HEK293 (cell line): ENCODE measurements around the gene CFAP90.

ENCODE experiments used
- CTCF ChIA-PET: fragments of 350-600 bp; formaldehyde crosslinking; extraction: SDS; loops from one replicate; lab custom pipeline; 2021; ENCODE audit warnings: antibody characterized with exemption; lab: Yijun Ruan, JAX
- POLR2A ChIA-PET: fragments of 300-600 bp; formaldehyde crosslinking; extraction: SDS; loops from one replicate; lab custom pipeline; 2020; ENCODE audit warnings: antibody characterized with exemption, inconsistent platforms; lab: Yijun Ruan, JAX
- H3K27ac ChIP-seq: fragments of 200-500 bp; sonication (Bioruptor generic); 2 replicates; pipeline ENCODE4 v1.5.1; 2014; ENCODE audit warnings: low read depth, low read length, control low read depth, inconsistent platforms; ENCODE audit errors: extremely low read depth
- H3K36me3 ChIP-seq, 2 experiments: fragments of 200-500 bp in 1 of 2; sonication (Bioruptor generic) in 1 of 2; 1 replicate in 1 of 2; 2 replicates in 1 of 2; pipeline ENCODE4 v1.5.1; 2014 to 2017; ENCODE audit warnings: inconsistent platforms in 2 of 2, low read length in 2 of 2; ENCODE audit not compliant: control insufficient read depth in 2 of 2, insufficient read depth in 1 of 2
- H3K4me1 ChIP-seq: fragments of 200-500 bp; sonication (Bioruptor generic); 2 replicates; pipeline ENCODE4 v1.5.1; 2014; ENCODE audit warnings: mild to moderate bottlenecking, low read length, inconsistent platforms; ENCODE audit not compliant: control insufficient read depth, insufficient read depth
- H3K4me3 ChIP-seq: 2 replicates; pipeline ENCODE4 v1.5.1; 2011; ENCODE audit warnings: low read depth, mild to moderate bottlenecking, control low read depth, low read length, moderate library complexity
- H3K9me3 ChIP-seq: fragments of 200-500 bp; sonication (Bioruptor generic); 2 replicates; pipeline ENCODE4 v1.5.1; 2014; ENCODE audit warnings: low read depth, low read length, inconsistent platforms; ENCODE audit not compliant: control insufficient read depth, insufficient read depth
- CTCF ChIP-seq: fragments of 450-650 bp; formaldehyde crosslinking; IDR thresholded peaks from 2 replicates; pipeline ENCODE4 v1.5.1; 2016; ENCODE audit warnings: missing biosample characterization, missing genetic modification characterization
- GLIS2 ChIP-seq: fragments of 450-650 bp; formaldehyde crosslinking; IDR thresholded peaks from 2 replicates; pipeline ENCODE4 v1.5.1; 2016; ENCODE audit warnings: missing biosample characterization, missing genetic modification characterization
- KLF1 ChIP-seq: fragments of 450-650 bp; formaldehyde crosslinking; IDR thresholded peaks from 2 replicates; pipeline ENCODE4 v1.5.1; 2016; ENCODE audit warnings: missing biosample characterization, missing genetic modification characterization
- OSR2 ChIP-seq: fragments of 450-650 bp; formaldehyde crosslinking; IDR thresholded peaks from 2 replicates; pipeline ENCODE4 v1.5.1; 2016; ENCODE audit warnings: missing biosample characterization, missing genetic modification characterization
- OVOL3 ChIP-seq: fragments of 450-650 bp; formaldehyde crosslinking; IDR thresholded peaks from 2 replicates; pipeline ENCODE4 v1.5.1; 2016; ENCODE audit warnings: missing biosample characterization, missing genetic modification characterization
- PRDM6 ChIP-seq: fragments of 450-650 bp; formaldehyde crosslinking; IDR thresholded peaks from 2 replicates; pipeline ENCODE4 v1.5.1; 2017; ENCODE audit warnings: missing biosample characterization, missing genetic modification characterization
- SCRT2 ChIP-seq: fragments of 450-650 bp; formaldehyde crosslinking; IDR thresholded peaks from 2 replicates; pipeline ENCODE4 v1.5.1; 2016; ENCODE audit warnings: missing biosample characterization, missing genetic modification characterization
- SP7 ChIP-seq: fragments of 450-650 bp; formaldehyde crosslinking; IDR thresholded peaks from 2 replicates; pipeline ENCODE4 v1.5.1; 2016; ENCODE audit warnings: missing biosample characterization, missing genetic modification characterization
- WT1 ChIP-seq: fragments of 450-650 bp; formaldehyde crosslinking; IDR thresholded peaks from 2 replicates; pipeline ENCODE4 v1.5.1; 2016; ENCODE audit warnings: missing biosample characterization, missing genetic modification characterization
- ZBTB1 ChIP-seq: fragments of 450-650 bp; formaldehyde crosslinking; IDR thresholded peaks from 2 replicates; pipeline ENCODE4 v1.5.1; 2016; ENCODE audit warnings: missing biosample characterization, missing genetic modification characterization
- ZBTB11 ChIP-seq: fragments of 450-650 bp; formaldehyde crosslinking; conservative IDR thresholded peaks from 2 replicates; pipeline ENCODE4 v1.5.1; 2016; ENCODE audit warnings: low read depth, missing biosample characterization, missing genetic modification characterization
- ZBTB48 ChIP-seq: fragments of 450-650 bp; formaldehyde crosslinking; IDR thresholded peaks from 2 replicates; pipeline ENCODE4 v1.5.1; 2016; ENCODE audit warnings: missing biosample characterization, missing genetic modification characterization
- ZBTB7A ChIP-seq: fragments of 450-650 bp; formaldehyde crosslinking; IDR thresholded peaks from 2 replicates; pipeline ENCODE4 v1.5.1; 2016; ENCODE audit warnings: low read depth, missing biosample characterization, missing genetic modification characterization
- ZEB2 ChIP-seq: fragments of 450-650 bp; formaldehyde crosslinking; IDR thresholded peaks from 2 replicates; pipeline ENCODE4 v1.5.1; 2016; ENCODE audit warnings: missing biosample characterization, missing genetic modification characterization
- ZNF114 ChIP-seq: fragments of 450-650 bp; formaldehyde crosslinking; IDR thresholded peaks from 2 replicates; pipeline ENCODE4 v1.5.0; 2017; ENCODE audit warnings: missing biosample characterization, missing genetic modification characterization
- ZNF16 ChIP-seq: fragments of 450-650 bp; formaldehyde crosslinking; IDR thresholded peaks from 2 replicates; pipeline ENCODE4 v1.5.1; 2016; ENCODE audit warnings: low read depth, missing biosample characterization, missing genetic modification characterization
- ZNF202 ChIP-seq: fragments of 450-650 bp; formaldehyde crosslinking; IDR thresholded peaks from 2 replicates; pipeline ENCODE4 v1.5.1; 2016; ENCODE audit warnings: missing biosample characterization, missing genetic modification characterization, borderline replicate concordance
- ZNF221 ChIP-seq: fragments of 450-650 bp; formaldehyde crosslinking; IDR thresholded peaks from 2 replicates; pipeline ENCODE4 v1.5.1; 2017; ENCODE audit warnings: missing biosample characterization, missing genetic modification characterization, borderline replicate concordance
- ZNF292 ChIP-seq: fragments of 450-650 bp; formaldehyde crosslinking; IDR thresholded peaks from 2 replicates; pipeline ENCODE4 v1.5.1; 2016; ENCODE audit warnings: low read depth, missing biosample characterization, missing genetic modification characterization, borderline replicate concordance
- ZNF416 ChIP-seq: fragments of 450-650 bp; formaldehyde crosslinking; IDR thresholded peaks from 2 replicates; pipeline ENCODE4 v1.5.1; 2016; ENCODE audit warnings: missing biosample characterization, missing genetic modification characterization
- ZNF473 ChIP-seq: fragments of 450-650 bp; formaldehyde crosslinking; IDR thresholded peaks from 2 replicates; pipeline ENCODE4 v1.5.1; 2017; ENCODE audit warnings: missing biosample characterization, missing genetic modification characterization
- ZNF544 ChIP-seq: fragments of 450-650 bp; formaldehyde crosslinking; IDR thresholded peaks from 2 replicates; pipeline ENCODE4 v1.5.0; 2017; ENCODE audit warnings: missing biosample characterization, missing genetic modification characterization
- ZNF621 ChIP-seq: fragments of 450-650 bp; formaldehyde crosslinking; IDR thresholded peaks from 2 replicates; pipeline ENCODE4 v1.5.1; 2017; ENCODE audit warnings: missing biosample characterization, missing genetic modification characterization
- ZNF629 ChIP-seq: fragments of 450-650 bp; formaldehyde crosslinking; IDR thresholded peaks from 2 replicates; pipeline ENCODE4 v1.5.1; 2017; ENCODE audit warnings: missing biosample characterization, missing genetic modification characterization
- ZNF660 ChIP-seq: fragments of 450-650 bp; IDR thresholded peaks from 2 replicates; pipeline ENCODE4 v1.5.1; 2018; ENCODE audit warnings: missing biosample characterization, mild to moderate bottlenecking, missing genetic modification characterization
- ZNF704 ChIP-seq: fragments of 450-650 bp; formaldehyde crosslinking; IDR thresholded peaks from 2 replicates; pipeline ENCODE4 v1.5.1; 2016; ENCODE audit warnings: missing biosample characterization, missing genetic modification characterization

The CFAP90 gene

GRCh38 chr5:7849681-7850394 is 1.1 kb downstream of the CFAP90 start:
- CTCF ChIA-PET = interaction anchor here (0.7 to 1.2 kb wide), 4 partner anchors 11 to 957 kb away, joined by 3 to 4 read pairs (median 4); no protein-coding TSS in a partner anchor
- H3K4me1 ChIP-seq = no peaks in the 10 kb centered on the region
- H3K9me3 ChIP-seq = no peaks in the 10 kb centered on the region; the same call in 1 of the 2 replicates
- peak overlapping the region; percentile 27 for H3K4me3 ChIP-seq
- POLR2A ChIA-PET = interaction anchor here (0.7 to 2.4 kb wide), 2 partner anchors 19 to 1778 kb away, joined by 3 to 14 read pairs; partner anchors contain the start of genes FASTKD3 and MTRR
- H3K36me3 ChIP-seq = no peaks in the 10 kb centered on the region
- H3K27ac ChIP-seq = no peak overlapping the region
- TF ChIP-seq ZNF544 (tag by site-specific recombination) (no peak), ZNF114 (tag by site-specific recombination) (no peak), CTCF (tag by site-specific recombination) (no peak), ZNF621 (tag by site-specific recombination) (no peak), PRDM6 (no peak), OVOL3 (tag by site-specific recombination) (no peak), SCRT2 (tag by site-specific recombination) (no peak), ZNF416 (tag by site-specific recombination) (no peak), ZBTB48 (peak; percentile 68; the same call in 1 of the 2 replicates), ZNF292 (no peak), ZBTB1 (tag by site-specific recombination) (no peak), ZNF221 (tag by site-specific recombination) (no peak), ZNF473 (tag by site-specific recombination) (no peak), ZNF629 (tag by site-specific recombination) (no peak), ZEB2 (tag by site-specific recombination) (no peak), WT1 (tag by site-specific recombination) (no peak), KLF1 (tag by site-specific recombination) (peak; percentile 43; the same call in 1 of the 2 replicates), ZNF202 (tag by site-specific recombination) (peak; percentile 67; the same call in 1 of the 2 replicates), GLIS2 (tag by site-specific recombination) (peak; percentile 32; the same call in 1 of the 2 replicates), SP7 (no peak), ZNF660 (tag by site-specific recombination) (no peak), ZNF704 (no peak), ZBTB7A (tag by site-specific recombination) (no peak), ZBTB11 (no peak), ZNF16 (tag by site-specific recombination) (no peak), OSR2 (tag by site-specific recombination) (no peak)
- TF ChIP-seq, all 188 proteins: peak for 4
